ENCODE data around the gene PLEKHA5. TPM values are rescaled to one million over a fixed set of nuclear protein-coding genes. Genes with fewer than 3 reads are reported as not detected.

The PLEKHA5 gene
- polyA plus RNA-seq, 1 of the 3 experiments (the other 2 are of a cell fraction) = 7.1 TPM

DNA sequence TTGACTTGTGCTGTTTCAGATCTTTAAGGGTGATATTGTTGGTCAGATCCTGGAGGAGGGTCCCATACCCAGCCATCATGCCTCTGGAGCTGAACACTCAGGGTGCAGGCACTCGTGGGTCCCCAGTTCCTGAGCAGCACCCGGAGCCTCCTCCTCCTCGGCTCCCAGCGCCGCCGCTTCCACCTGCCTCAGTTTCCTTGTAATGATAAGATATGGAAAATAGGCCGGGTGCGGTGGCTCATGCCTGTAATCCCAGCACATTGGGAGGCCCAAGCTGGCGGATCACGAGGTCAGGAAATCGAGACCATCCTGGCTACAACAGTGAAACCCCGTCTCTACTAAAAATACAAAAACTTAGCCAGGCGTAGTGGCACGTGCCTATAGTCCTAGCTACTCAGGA, 289.6 kb downstream of the PLEKHA5 start (continued):
- TF ChIP-seq, protein P1, sequence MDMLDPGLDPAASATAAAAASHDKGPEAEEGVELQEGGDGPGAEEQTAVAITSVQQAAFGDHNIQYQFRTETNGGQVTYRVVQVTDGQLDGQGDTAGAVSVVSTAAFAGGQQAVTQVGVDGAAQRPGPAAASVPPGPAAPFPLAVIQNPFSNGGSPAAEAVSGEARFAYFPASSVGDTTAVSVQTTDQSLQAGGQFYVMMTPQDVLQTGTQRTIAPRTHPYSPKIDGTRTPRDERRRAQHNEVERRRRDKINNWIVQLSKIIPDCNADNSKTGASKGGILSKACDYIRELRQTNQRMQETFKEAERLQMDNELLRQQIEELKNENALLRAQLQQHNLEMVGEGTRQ (IDR thresholded peaks at IDR 0.05; ENCODE audit: borderline replicate concordance, low read depth, low read length) = no peak
- TF ChIP-seq RCOR1 (IDR thresholded peaks at IDR 0.05; ENCODE audit: low read length) (no peak), EP300 (IDR thresholded peaks at IDR 0.05; ENCODE audit: borderline replicate concordance in 1 of 2, low read depth in 1 of 2, low read length in 1 of 2) (no peak), MXI1 (IDR thresholded peaks at IDR 0.05; ENCODE audit: low read depth, low read length) (no peak), NFIC (IDR thresholded peaks at IDR 0.05; ENCODE audit: borderline replicate concordance) (no peak), MEF2A (IDR thresholded peaks at IDR 0.05; ENCODE audit: borderline replicate concordance, low read depth) (no peak)
- TF ChIP-seq, protein P2, sequence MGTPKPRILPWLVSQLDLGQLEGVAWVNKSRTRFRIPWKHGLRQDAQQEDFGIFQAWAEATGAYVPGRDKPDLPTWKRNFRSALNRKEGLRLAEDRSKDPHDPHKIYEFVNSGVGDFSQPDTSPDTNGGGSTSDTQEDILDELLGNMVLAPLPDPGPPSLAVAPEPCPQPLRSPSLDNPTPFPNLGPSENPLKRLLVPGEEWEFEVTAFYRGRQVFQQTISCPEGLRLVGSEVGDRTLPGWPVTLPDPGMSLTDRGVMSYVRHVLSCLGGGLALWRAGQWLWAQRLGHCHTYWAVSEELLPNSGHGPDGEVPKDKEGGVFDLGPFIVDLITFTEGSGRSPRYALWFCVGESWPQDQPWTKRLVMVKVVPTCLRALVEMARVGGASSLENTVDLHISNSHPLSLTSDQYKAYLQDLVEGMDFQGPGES (IDR thresholded peaks at IDR 0.05; ENCODE audit: low read depth, low read length) = no peak
- TF ChIP-seq, protein P3, sequence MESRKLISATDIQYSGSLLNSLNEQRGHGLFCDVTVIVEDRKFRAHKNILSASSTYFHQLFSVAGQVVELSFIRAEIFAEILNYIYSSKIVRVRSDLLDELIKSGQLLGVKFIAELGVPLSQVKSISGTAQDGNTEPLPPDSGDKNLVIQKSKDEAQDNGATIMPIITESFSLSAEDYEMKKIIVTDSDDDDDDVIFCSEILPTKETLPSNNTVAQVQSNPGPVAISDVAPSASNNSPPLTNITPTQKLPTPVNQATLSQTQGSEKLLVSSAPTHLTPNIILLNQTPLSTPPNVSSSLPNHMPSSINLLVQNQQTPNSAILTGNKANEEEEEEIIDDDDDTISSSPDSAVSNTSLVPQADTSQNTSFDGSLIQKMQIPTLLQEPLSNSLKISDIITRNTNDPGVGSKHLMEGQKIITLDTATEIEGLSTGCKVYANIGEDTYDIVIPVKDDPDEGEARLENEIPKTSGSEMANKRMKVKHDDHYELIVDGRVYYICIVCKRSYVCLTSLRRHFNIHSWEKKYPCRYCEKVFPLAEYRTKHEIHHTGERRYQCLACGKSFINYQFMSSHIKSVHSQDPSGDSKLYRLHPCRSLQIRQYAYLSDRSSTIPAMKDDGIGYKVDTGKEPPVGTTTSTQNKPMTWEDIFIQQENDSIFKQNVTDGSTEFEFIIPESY (IDR thresholded peaks at IDR 0.05; ENCODE audit: borderline replicate concordance, low read depth) = no peak

DNA sequence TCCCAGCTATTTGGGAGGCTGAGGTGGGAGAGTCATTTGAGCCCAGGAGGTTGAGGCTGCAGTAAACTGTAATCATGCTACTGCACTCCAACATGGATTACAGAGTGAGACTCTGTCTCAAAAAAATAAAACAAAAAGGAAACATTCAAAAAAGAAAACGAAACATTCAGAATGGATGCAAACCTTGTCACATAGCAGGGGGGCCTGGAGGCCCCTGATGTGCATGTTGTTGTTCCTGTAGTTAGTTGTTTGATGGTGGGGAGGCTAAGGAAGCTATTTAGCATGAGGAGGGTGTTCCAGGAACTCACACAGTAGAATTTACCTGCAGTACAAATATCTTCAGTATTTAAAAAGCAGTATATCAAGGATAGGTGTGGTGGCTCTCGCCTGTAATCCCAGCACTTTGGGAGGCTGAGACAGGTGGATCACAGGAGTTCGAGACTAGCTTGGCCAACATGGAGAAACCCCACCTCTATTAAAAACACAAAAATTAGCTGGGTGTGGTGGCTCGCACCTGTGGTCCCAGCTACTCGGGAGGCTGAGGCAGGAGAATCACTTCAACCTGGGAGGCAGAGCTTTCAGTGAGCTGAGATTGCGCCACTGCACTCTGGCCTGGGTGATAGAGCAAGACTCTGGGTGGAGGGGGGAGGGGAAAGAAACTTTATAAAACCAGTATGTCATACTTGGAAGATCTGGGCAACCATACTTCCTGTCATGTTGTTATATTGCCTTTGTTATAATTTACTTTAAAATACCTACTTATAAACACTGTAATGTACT, 292.2 kb downstream of the PLEKHA5 start:
- 84% methylated on average over 6 of the region's 6 CpGs for WGBS (ENCODE audit: low lambda C conversion rate)
- Histone ChIP-seq H3K36me3 (replicated peaks in 1 of 2; ENCODE audit: control insufficient read depth in 1 of 2, insufficient read depth in 2 of 2, low read length in 1 of 2) (no peaks in the 10 kb centered on the region), H3K79me2 (ENCODE audit: insufficient read depth) (no peaks in the 10 kb centered on the region), H3K9me3 (no peaks in the 10 kb centered on the region), H4K20me1 (ENCODE audit: insufficient read depth) (no peaks in the 10 kb centered on the region), H3K9me2 (no peaks in the 10 kb centered on the region), H3K27ac (ENCODE audit: low read depth in 2 of 2, low read length in 1 of 2) (no peak overlapping the region), H3K4me3 (ENCODE audit: low read depth in 2 of 2, low read length in 1 of 2) (no peak overlapping the region), H3K4me2 (no peak overlapping the region), H3K9ac (no peak overlapping the region), H3K4me1 (ENCODE audit: control insufficient read depth in 1 of 2, insufficient read depth in 2 of 2, low read depth in 1 of 2, low read length in 1 of 2) (no peaks in the 10 kb centered on the region), H2AFZ (ENCODE audit: low read depth) (no peak overlapping the region), H3F3A (replicated peaks; ENCODE audit: insufficient read depth) (no peaks in the 10 kb centered on the region), H3K27me3 (ENCODE audit: insufficient read depth) (no peaks in the 10 kb centered on the region)
- ChIA-PET POLR2A (no interaction called here), CTCF (interaction anchor here (0.8 to 1.5 kb wide), 3 partner anchors 10 to 13 kb away, joined by 3 to 4 read pairs (median 3); no protein-coding TSS in a partner anchor)
- DNase-seq = no peak
- TF ChIP-seq, protein P4, sequence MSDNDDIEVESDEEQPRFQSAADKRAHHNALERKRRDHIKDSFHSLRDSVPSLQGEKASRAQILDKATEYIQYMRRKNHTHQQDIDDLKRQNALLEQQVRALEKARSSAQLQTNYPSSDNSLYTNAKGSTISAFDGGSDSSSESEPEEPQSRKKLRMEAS (IDR thresholded peaks at IDR 0.05; ENCODE audit: low read depth) = no peak
- TF ChIP-seq SIN3A (IDR thresholded peaks at IDR 0.05; ENCODE audit: borderline replicate concordance, low read depth, low read length) (no peak), JUND (IDR thresholded peaks at IDR 0.05) (no peak), GATA2 (CRISPR knock-in tag; IDR thresholded peaks at IDR 0.05) (no peak), FOXM1 (IDR thresholded peaks at IDR 0.05; ENCODE audit: low read depth) (no peak), TCF12 (IDR thresholded peaks at IDR 0.05) (no peak), SMC3 (IDR thresholded peaks at IDR 0.05; ENCODE audit: low read depth, low read length) (no peak), RXRA (IDR thresholded peaks at IDR 0.05; ENCODE audit: borderline replicate concordance, low read depth) (no peak), CHD2 (IDR thresholded peaks at IDR 0.05; ENCODE audit: low read length, partially characterized antibody) (no peak)
- TF ChIP-seq, protein P3 (IDR thresholded peaks at IDR 0.05; ENCODE audit: borderline replicate concordance, low read depth) = no peak
- TF ChIP-seq, protein P2 (IDR thresholded peaks at IDR 0.05; ENCODE audit: low read depth, low read length) = no peak
- TF ChIP-seq, protein P5, sequence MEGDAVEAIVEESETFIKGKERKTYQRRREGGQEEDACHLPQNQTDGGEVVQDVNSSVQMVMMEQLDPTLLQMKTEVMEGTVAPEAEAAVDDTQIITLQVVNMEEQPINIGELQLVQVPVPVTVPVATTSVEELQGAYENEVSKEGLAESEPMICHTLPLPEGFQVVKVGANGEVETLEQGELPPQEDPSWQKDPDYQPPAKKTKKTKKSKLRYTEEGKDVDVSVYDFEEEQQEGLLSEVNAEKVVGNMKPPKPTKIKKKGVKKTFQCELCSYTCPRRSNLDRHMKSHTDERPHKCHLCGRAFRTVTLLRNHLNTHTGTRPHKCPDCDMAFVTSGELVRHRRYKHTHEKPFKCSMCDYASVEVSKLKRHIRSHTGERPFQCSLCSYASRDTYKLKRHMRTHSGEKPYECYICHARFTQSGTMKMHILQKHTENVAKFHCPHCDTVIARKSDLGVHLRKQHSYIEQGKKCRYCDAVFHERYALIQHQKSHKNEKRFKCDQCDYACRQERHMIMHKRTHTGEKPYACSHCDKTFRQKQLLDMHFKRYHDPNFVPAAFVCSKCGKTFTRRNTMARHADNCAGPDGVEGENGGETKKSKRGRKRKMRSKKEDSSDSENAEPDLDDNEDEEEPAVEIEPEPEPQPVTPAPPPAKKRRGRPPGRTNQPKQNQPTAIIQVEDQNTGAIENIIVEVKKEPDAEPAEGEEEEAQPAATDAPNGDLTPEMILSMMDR (IDR thresholded peaks at IDR 0.05) = no peak
